Adrenal gland (tissue), 5 donors: ENCODE results near the gene HHAT.

Source experiments
- POLR2A ChIP-seq, 2 donors: fragments of 450-650 bp; IDR thresholded peaks; one replicate each; pipeline ENCODE4 v1.6.1; 2017; ENCODE audit warnings: antibody characterized with exemption in 2 of 2, mild to moderate bottlenecking in 2 of 2, moderate library complexity in 1 of 2
- TF ChIP-seq, protein P1 (sequence below), 6 experiments: fragments of 450-650 bp in 4 of 6; fragments of 200-600 bp in 2 of 6; sonication (generic) in 1 of 6; IDR thresholded peaks; 1 replicate in 5 of 6; 2 replicates in 1 of 6; pipeline versions ENCODE4 v1.5.1 to v1.8.0; 2016 to 2021; ENCODE audit warnings: antibody characterized with exemption in 6 of 6, mild to moderate bottlenecking in 2 of 6, moderate library complexity in 1 of 6
- donor health status: DM: no; HTN: no; CAD: no.

- TF ChIP-seq POLR2A (IDR thresholded peaks at IDR 0.05): no peak
- TF ChIP-seq, protein P1, sequence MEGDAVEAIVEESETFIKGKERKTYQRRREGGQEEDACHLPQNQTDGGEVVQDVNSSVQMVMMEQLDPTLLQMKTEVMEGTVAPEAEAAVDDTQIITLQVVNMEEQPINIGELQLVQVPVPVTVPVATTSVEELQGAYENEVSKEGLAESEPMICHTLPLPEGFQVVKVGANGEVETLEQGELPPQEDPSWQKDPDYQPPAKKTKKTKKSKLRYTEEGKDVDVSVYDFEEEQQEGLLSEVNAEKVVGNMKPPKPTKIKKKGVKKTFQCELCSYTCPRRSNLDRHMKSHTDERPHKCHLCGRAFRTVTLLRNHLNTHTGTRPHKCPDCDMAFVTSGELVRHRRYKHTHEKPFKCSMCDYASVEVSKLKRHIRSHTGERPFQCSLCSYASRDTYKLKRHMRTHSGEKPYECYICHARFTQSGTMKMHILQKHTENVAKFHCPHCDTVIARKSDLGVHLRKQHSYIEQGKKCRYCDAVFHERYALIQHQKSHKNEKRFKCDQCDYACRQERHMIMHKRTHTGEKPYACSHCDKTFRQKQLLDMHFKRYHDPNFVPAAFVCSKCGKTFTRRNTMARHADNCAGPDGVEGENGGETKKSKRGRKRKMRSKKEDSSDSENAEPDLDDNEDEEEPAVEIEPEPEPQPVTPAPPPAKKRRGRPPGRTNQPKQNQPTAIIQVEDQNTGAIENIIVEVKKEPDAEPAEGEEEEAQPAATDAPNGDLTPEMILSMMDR (IDR thresholded peaks at IDR 0.05): no peak
Observed at GRCh38 chr1:210669951-210670350, 341.2 kb downstream of the HHAT start.
